GM19023 (cell line): Measurements from ENCODE around the gene CDV3.

Experiments used
- ATAC-seq: cut with Tn5 transposase; IDR thresholded peaks from one replicate; pipeline ENCODE4 v1.9.1; 2021; ENCODE audit warnings: mild to moderate bottlenecking, moderate library complexity; ENCODE audit not compliant: unreplicated experiment

The CDV3 gene

DNA sequence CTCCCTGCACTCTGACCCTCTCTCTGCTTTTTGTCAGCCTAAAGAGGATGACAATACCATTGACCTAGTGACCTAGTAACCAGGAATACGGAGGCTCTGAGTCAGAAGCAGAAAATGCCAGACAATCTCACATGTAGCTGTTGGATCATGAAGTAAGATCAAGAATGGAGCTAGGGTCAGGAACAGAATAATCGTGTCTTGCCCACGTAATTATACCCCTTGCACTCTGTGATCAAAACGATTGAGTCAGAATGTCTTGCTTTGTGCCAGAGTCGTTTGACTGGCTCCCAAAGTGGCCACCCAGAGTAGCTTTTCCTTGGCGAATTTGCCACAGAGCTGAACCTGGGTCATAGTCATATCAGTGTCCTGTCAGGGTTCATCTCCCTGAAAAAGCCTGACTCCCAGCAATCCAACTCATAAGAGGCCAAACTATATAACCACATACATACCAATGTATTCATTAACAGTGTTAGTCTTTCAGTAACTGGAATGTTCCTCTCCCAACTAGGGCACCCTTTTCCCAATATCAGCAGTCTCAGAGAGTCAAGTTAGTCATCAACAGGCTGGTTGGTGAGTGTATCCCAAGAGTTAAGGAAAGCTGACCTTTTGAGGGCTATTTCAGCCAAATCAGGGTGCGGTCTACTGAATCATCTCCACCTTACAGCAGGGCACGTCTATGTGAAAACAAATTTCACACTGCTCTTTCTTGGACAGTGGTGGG lies 5.0 kb upstream of the CDV3 start:
- ATAC-seq = no peak

GRCh38 chr3:133570139-133570936 lies 3.1 kb upstream of the CDV3 start:
- no peak for ATAC-seq

DNA sequence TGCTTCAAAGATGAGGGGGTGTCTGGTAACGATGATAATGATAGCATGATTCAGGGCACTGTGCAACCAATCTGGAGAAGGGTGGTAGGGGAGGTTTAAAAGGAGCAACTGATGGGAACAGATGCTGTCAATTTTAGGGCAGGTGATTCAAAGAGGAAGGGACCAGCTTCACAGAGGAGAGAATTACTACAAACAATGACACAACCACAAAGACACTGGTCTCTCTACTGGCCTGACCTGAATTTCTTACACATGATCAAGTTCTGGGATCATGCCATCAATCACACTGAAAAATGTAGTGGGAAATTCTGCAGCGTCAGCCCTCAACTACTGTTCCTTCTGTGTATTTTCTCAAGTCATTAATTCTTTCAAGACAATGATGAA lies 2.6 kb upstream of the CDV3 start:
- ATAC-seq = no peak

GRCh38 chr3:133572158-133573053 lies 1.1 kb upstream of the CDV3 start:
- no peak for ATAC-seq

DNA sequence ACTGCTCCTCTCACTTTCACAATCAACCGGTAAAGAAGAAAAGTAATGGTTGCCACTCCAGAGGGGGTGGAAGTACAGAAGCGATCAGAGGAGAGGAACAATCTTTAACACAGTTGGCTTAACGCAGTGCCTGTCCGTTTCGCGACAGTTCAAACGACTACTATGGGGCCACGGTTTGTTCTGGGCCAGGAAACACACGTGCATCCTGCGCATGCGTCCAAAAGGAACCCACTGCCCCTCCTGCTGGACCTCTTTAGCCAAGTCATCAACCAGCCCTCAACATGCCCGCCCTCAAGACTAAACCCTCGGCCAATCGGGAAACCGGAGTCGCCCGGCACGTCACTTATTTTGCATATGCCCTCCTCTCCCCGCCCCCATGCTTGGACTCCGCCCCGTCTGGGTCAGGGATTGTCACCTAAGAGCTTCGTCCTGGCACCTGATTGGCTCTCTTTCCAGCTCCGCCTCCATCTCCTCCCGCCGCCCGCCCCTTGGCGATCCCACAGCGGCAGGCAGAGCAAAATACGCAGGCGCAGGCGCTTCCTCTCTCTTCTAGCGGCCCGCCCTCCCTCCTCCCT lies 345 bp upstream of the CDV3 start:
- peak; percentile 77 for ATAC-seq

GRCh38 chr3:133574260-133574881 lies 885 bp downstream of the CDV3 start:
- peak; percentile 31 for ATAC-seq

- ATAC-seq = no peak
Measured at GRCh38 chr3:133575086-133575485, 1.6 kb downstream of the CDV3 start.

DNA sequence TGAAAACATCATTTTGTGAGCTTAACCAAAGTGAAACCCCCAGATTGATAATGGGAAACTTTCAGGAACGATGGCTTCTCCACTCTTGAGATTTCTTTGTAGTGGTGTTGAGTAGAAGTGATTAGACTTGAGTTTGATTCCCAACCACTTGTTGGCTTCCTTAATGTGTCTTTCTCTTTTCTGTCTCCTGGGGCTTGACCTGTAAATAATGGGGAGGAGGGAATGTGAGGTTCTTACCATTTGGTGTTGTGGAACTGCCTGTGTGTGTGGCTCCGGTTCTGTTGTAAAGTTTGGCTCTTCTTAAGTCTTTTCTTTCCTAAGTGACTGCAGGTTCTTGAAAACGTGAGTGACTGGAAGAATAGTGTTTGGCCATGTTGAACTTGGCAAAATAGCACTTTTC lies 2.7 kb downstream of the CDV3 start:
- no peak for ATAC-seq

DNA sequence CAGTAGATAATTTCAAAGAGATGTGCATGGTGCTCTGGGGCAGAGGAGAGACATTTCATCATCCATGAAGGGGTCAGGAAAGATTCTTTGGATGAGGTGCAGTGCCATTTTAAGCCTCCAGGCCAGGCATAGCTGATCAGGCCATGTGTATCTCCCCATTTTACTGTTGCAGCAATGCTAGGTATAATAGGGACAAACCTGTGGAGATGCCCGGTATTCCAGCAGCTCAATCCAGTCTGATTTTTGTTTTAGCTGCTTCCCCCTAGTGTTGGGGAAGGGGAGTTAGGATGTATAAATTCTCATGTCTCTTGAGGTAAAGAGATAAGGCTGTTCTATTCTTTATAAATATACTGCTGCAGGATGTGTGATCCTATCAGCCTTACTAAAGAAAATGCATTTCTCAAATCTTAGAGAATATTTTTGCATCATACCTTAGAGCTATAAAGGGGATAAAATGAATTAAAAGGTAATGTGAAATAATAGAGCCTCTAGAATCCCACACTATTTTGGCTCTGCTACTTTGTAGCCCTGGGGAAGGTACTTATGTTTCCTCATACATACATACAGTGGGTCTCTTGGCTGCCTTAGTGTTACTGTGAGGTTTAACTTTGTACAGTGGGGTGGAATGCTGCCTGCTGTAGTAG lies 5.2 kb downstream of the CDV3 start:
- ATAC-seq = no peak

DNA sequence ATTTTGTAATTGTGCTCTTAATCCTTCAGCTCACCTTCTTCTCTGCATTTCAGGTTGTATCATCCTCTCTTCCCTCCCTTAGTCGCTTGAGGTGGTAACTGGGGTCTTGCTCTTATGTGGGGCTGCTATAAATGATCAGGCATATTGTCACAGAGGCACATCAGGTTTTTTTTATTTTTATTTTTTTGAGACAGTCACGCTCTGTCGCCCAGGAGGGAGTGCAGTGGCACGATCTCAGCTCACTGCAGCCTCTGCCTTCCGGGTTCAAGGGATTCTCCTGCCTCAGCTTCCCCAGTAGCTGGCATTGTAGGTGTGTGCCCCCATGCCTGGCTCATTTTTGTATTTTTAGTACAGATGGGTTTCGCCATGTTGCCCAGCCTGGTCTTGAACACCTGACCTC lies 9.9 kb downstream of the CDV3 start:
- no peak for ATAC-seq

DNA sequence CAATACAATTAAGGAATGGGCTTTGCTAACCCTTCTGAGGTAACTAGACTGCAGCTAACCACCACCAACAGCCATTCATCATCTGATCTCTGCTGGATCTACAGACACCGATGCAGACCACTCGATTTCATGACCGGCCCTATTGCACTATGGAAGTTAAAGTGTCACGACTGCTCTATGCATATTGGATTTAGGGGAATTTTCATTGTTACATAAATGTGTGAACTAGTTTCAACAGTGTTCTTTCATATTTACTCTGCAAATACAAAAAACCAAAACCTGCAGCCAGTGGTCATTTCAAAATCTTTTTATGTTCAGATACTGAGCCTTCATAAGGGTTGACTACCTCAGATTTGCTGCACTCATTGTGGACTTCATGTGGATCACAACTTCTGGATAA lies 14.5 kb downstream of the CDV3 start:
- ATAC-seq = no peak

DNA sequence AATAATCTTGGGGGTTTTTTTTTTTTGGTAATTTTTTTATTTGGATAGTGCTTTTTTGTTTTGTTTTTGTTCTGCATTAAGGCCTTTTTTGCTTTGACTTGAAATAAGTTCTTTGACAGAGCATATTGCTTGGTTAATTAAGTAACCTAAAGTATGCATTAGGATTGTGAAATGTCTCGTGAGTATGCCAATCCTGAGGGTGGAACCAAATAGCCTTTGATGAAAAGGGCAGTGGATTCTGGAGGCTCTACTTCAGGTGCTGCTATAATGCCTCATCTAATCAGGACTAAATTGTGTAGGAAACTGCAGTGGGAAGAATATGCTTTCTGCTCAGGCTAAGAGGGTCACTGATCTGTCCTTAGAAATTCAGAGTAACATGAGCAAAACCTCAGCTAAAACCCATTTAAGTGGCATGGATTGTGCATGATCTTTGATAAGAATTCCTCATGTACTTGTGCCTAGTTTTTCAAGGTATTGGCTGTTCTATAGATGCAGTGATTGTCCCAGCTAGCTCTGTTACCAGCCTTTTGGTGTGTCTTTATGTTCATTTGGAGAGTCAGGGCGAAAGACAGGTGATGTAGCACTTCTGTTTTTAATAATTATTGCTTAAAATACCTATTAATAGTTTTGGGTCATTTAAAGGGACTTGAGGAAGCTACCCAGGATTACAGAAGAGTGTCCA lies 15.4 kb downstream of the CDV3 start:
- no peak for ATAC-seq

DNA sequence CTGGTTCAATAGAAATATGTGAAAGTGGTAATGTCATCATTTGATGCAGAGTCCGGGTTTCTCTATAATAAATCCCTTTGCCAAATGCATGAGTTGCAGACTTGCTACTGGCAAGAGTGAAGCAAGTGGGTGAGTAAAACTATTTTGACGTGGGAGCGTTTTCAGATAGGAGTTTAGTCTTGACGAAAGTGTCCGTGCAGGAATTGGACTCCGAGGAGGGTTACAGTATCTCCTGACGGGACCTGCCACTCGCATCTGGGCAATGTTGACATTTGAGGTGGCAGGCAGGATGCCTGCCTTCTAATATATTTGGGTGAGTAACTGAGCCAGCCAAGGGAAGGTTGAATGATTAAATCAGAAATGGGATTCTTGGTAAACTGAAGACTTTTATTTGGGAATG lies 16.0 kb downstream of the CDV3 start:
- no peak for ATAC-seq

GRCh38 chr3:133591271-133591742 lies 17.8 kb downstream of the CDV3 start:
- ATAC-seq = no peak

DNA sequence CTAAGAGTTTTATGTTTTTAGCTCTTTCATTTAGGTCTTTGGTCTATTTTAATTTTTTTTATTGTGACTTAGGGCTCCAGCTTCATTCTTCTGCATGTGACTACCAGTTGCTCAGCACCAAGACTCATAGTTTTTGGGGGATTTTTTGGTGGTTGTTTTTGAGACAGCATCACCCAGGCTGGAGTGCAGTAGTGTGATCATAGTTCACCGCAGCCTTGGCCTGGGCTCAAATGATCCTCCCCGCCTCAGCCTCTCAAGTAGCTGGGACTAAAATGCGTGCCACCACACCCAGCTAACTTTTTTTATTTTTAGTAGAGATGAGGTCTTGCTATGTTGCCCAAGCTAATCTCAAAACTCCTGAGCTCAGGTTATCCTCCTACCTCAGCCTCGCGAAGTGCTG lies 19.4 kb downstream of the CDV3 start:
- no peak for ATAC-seq

DNA sequence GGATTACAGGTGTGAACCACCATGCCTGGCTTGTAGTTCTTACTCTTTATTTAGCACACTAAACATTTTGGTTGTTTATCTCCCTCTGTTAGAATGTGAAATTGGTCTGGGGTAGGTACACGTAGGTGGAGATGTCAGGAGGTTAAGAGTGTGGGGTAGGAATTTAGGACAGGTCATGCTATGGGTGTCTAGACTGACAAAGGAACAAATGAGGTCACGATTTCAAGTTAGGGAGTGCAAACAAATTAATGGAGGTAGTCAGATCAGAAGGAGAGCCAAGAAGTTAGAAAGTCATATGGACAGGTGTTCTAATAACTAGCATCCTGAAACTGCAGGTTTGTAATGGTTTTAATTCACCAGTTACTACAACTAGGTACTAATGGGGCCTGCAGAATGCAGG lies 19.8 kb downstream of the CDV3 start:
- ATAC-seq = no peak

- no peak for ATAC-seq
Measured at GRCh38 chr3:133595341-133595740, 21.9 kb downstream of the CDV3 start.

DNA sequence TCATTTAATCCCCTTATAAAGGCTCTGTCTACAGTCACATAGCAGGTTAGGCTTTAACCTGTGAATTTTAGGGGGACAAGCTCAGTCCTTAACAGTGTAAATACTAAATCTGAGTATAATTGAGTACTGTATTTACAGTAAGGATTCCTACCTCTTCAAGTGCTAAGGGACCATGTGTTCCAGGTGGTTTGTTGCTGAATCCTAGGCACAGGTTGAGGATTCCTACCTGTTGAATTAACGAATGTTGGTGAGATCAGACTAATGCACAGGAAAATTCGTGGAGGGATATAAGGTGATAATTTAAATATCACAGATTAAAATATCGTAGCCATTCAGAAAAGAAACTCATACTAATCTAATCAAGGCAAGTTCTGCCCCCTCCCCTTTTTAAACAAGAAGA lies 24.9 kb downstream of the CDV3 start:
- ATAC-seq = no peak

- no peak for ATAC-seq
Measured at GRCh38 chr3:133599280-133599679, 25.8 kb downstream of the CDV3 start.
